ENCODE measurements around the gene LRRC4C.

GRCh38 chr11:41102471-41102870 lies 357.0 kb downstream of the LRRC4C start:
- no peak for TF ChIP-seq CTCF (IDR thresholded peaks at IDR 0.05)
- no peak for TF ChIP-seq POLR2A (IDR thresholded peaks at IDR 0.05)

Measured in Peyer's patch (tissue), 4 donors.